Measurements from ENCODE around the gene SMCHD1. TPM values are rescaled to one million over a fixed set of nuclear protein-coding genes. Genes with fewer than 3 reads are reported as not detected.
"Not testable (repeated sequence)": the region's sequence is repeated elsewhere in the genome, so short reads cannot be mapped to it uniquely, and the experiment has no call there.

SMCHD1 gene
- total RNA-seq, 4 donors from 2014 or later, result 56.4 to 153 (median 87.3) TPM

- DNase-seq (ENCODE audit: low spot score) (no peak), ATAC-seq (ENCODE audit: low FRiP score) (no peak)
- TF ChIP-seq, protein P1, sequence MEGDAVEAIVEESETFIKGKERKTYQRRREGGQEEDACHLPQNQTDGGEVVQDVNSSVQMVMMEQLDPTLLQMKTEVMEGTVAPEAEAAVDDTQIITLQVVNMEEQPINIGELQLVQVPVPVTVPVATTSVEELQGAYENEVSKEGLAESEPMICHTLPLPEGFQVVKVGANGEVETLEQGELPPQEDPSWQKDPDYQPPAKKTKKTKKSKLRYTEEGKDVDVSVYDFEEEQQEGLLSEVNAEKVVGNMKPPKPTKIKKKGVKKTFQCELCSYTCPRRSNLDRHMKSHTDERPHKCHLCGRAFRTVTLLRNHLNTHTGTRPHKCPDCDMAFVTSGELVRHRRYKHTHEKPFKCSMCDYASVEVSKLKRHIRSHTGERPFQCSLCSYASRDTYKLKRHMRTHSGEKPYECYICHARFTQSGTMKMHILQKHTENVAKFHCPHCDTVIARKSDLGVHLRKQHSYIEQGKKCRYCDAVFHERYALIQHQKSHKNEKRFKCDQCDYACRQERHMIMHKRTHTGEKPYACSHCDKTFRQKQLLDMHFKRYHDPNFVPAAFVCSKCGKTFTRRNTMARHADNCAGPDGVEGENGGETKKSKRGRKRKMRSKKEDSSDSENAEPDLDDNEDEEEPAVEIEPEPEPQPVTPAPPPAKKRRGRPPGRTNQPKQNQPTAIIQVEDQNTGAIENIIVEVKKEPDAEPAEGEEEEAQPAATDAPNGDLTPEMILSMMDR (IDR thresholded peaks at IDR 0.05), result no peak
Measured at GRCh38 chr18:2792395-2792794, 136.9 kb downstream of the SMCHD1 start.

GRCh38 chr18:2794159-2794558 lies 138.6 kb downstream of the SMCHD1 start:
- ATAC-seq (ENCODE audit: low FRiP score) (no peak), DNase-seq (ENCODE audit: low spot score) (no peak)
- TF ChIP-seq, protein P1 (IDR thresholded peaks at IDR 0.05), result no peak

DNA sequence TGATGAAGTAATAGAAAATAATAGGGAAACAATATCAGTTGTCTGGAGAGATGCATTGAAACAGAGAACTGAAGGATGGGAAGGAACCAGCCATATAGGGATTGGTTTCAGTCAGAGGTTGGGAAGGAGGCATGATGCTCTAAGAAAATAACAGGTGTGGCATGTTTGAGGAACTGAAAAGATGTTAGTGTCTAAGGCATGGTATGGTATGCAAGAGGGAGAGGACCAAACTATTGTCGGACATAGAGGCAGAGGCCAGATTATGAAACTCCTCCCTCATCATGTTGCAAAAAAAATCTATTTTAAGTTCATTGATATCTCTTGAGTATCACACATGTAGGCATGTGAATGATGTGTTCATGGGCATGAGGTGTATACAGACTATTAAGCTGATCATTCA lies 142.4 kb downstream of the SMCHD1 start:
- TF ChIP-seq, protein P1 (IDR thresholded peaks at IDR 0.05), result no peak
- DNase-seq (ENCODE audit: low spot score) (no peak), ATAC-seq (ENCODE audit: low FRiP score) (no peak)

DNA sequence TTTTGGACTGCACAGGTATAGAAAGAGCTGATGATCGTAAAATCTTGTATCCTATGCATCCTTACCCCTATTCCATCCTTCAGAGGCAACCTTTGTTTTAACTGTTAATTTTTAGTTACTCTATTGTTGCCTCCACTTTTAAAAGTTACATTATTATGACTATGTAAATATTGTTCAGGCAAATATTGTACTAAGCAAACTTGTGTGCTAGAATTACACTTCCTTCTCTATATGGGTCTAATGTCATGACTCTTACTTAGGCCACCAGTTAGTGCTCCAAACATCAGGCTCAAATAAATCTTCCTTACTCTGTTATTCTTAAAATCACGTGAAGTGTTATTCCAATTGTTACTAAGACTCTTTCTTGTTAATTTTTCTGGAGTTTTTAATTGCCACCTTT lies 143.8 kb downstream of the SMCHD1 start:
- TF ChIP-seq, protein P1 (IDR thresholded peaks at IDR 0.05), result no peak
- ATAC-seq (ENCODE audit: low FRiP score) (no peak), DNase-seq (ENCODE audit: low spot score) (no peak)

DNA sequence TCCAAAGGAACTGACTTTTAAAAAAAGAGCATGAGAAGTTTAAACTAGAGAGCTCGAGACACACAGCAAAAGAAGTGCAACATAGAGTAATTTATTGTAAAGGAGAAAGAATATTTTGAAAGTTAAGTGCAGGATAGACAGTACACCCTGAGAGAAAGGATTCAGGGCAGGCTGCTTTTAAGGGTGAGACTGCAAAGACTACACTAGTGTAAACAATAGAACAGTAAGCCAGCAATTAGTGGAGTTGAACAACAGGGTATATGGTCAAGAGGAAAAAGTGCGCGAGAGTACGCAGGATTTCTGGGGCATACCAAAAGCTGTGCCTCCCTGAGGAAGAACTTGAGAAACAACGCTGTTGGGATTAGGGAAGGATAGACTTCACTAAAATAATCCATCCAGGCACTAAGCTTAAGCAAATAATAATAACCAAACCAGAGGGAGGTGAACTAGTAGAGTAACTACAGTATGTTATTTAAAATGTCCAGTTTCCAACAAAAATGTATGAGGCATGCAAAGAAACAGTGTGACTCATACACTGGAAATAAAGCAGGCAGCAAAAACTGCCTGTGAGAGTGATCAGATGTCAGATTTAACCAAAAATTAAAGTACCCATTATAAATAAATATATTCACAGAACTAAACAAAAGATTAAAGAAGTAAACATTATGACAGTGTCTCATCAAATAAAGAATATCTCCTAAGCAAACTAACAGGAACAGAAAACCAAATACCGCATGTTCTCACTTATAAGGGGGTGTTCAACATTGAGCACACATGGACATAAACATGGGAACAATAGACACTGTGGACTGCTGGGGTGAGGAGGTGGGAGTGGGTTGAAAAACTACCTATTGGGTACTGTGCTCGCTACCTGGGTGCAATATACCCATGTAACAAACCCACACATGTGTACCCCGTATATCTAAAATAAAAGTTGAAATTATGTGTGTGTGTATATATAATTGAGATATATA lies 150.7 kb downstream of the SMCHD1 start:
- ATAC-seq (ENCODE audit: low FRiP score), result no peak
- no peak for DNase-seq (ENCODE audit: low spot score)
- TF ChIP-seq, protein P1 (IDR thresholded peaks at IDR 0.05), result no peak

GRCh38 chr18:2808640-2809039 lies 153.1 kb downstream of the SMCHD1 start:
- DNase-seq (ENCODE audit: low spot score); ATAC-seq (ENCODE audit: low FRiP score): not testable (repeated sequence)

GRCh38 chr18:2809666-2810183 lies 154.2 kb downstream of the SMCHD1 start:
- ATAC-seq (ENCODE audit: low FRiP score); DNase-seq (ENCODE audit: low spot score): not testable (repeated sequence)

GRCh38 chr18:2811416-2811815 lies 155.9 kb downstream of the SMCHD1 start:
- DNase-seq (ENCODE audit: low spot score) (no peak), ATAC-seq (ENCODE audit: low FRiP score) (no peak)
- TF ChIP-seq, protein P1 (IDR thresholded peaks at IDR 0.05), result no peak

Data from omental fat pad (tissue), 4 donors.